ENCODE measurements around the gene IFNGR2.

Gene IFNGR2

GRCh38 chr21:33393348-33393747 is 9.9 kb upstream of the IFNGR2 start:
- no peak overlapping the region for H2AFZ ChIP-seq
- H3K79me2 ChIP-seq, result no peaks in the 10 kb centered on the region
- no peak overlapping the region for H3K4me2 ChIP-seq (ENCODE audit: low read length)
- H3K36me3 ChIP-seq (ENCODE audit: control insufficient read depth, insufficient read depth, low read length), result no peaks in the 10 kb centered on the region
- no peak overlapping the region for H3K27ac ChIP-seq
- H3K9me3 ChIP-seq (ENCODE audit: control insufficient read depth, low read length), result no peaks in the 10 kb centered on the region
- H3K4me1 ChIP-seq, result no peaks in the 10 kb centered on the region
- H3K27me3 ChIP-seq (ENCODE audit: control insufficient read depth, insufficient read depth, low read length), result no peaks in the 10 kb centered on the region
- no peak overlapping the region for H3K9ac ChIP-seq
- TF ChIP-seq CTCF (IDR thresholded peaks at IDR 0.05), result no peak
- H3K4me3 ChIP-seq (ENCODE audit: low read depth, low read length), result no peak overlapping the region

GRCh38 chr21:33394260-33394659 is 9.0 kb upstream of the IFNGR2 start:
- no peaks in the 10 kb centered on the region for H3K27me3 ChIP-seq (ENCODE audit: control insufficient read depth, insufficient read depth, low read length)
- H2AFZ ChIP-seq, result no peak overlapping the region
- H3K4me3 ChIP-seq (ENCODE audit: low read depth, low read length), result no peak overlapping the region
- TF ChIP-seq CTCF (IDR thresholded peaks at IDR 0.05), result no peak
- no peak overlapping the region for H3K9ac ChIP-seq
- no peaks in the 10 kb centered on the region for H3K9me3 ChIP-seq (ENCODE audit: control insufficient read depth, low read length)
- H3K27ac ChIP-seq, result no peak overlapping the region
- no peaks in the 10 kb centered on the region for H3K36me3 ChIP-seq (ENCODE audit: control insufficient read depth, insufficient read depth, low read length)
- no peaks in the 10 kb centered on the region for H3K4me1 ChIP-seq
- no peak overlapping the region for H3K4me2 ChIP-seq (ENCODE audit: low read length)
- no peaks in the 10 kb centered on the region for H3K79me2 ChIP-seq

- Histone ChIP-seq H3K4me3 (ENCODE audit: low read depth, low read length) (no peak overlapping the region), H3K79me2 (no peaks in the 10 kb centered on the region), H3K27ac (no peak overlapping the region), H3K9ac (no peak overlapping the region), H2AFZ (no peak overlapping the region), H3K4me1 (no peaks in the 10 kb centered on the region), H3K27me3 (ENCODE audit: control insufficient read depth, insufficient read depth, low read length) (no peaks in the 10 kb centered on the region), H3K4me2 (ENCODE audit: low read length) (no peak overlapping the region), H3K36me3 (ENCODE audit: control insufficient read depth, insufficient read depth, low read length) (no peaks in the 10 kb centered on the region), H3K9me3 (ENCODE audit: control insufficient read depth, low read length) (no peaks in the 10 kb centered on the region)
- TF ChIP-seq CTCF (IDR thresholded peaks at IDR 0.05), result no peak
These were observed 7.3 kb upstream of the IFNGR2 start for GRCh38 chr21:33395891-33396331.

- Histone ChIP-seq H3K79me2 (no peaks in the 10 kb centered on the region), H3K4me2 (ENCODE audit: low read length) (no peak overlapping the region), H3K4me1 (no peaks in the 10 kb centered on the region), H3K9ac (no peak overlapping the region), H2AFZ (no peak overlapping the region), H3K4me3 (ENCODE audit: low read depth, low read length) (no peak overlapping the region), H3K9me3 (ENCODE audit: control insufficient read depth, low read length) (no peaks in the 10 kb centered on the region), H3K27ac (no peak overlapping the region), H3K27me3 (ENCODE audit: control insufficient read depth, insufficient read depth, low read length) (no peaks in the 10 kb centered on the region), H3K36me3 (ENCODE audit: control insufficient read depth, insufficient read depth, low read length) (no peaks in the 10 kb centered on the region)
- no peak for TF ChIP-seq CTCF (IDR thresholded peaks at IDR 0.05)
These were observed 6.8 kb upstream of the IFNGR2 start for GRCh38 chr21:33396436-33396835.

- H3K4me3 ChIP-seq (ENCODE audit: low read depth, low read length), result no peak overlapping the region
- H3K27me3 ChIP-seq (ENCODE audit: control insufficient read depth, insufficient read depth, low read length), result no peaks in the 10 kb centered on the region
- no peak overlapping the region for H3K9ac ChIP-seq
- TF ChIP-seq CTCF (IDR thresholded peaks at IDR 0.05), result no peak
- no peak overlapping the region for H3K27ac ChIP-seq
- H3K9me3 ChIP-seq (ENCODE audit: control insufficient read depth, low read length), result no peaks in the 10 kb centered on the region
- no peaks in the 10 kb centered on the region for H3K4me1 ChIP-seq
- H3K36me3 ChIP-seq (ENCODE audit: control insufficient read depth, insufficient read depth, low read length), result no peaks in the 10 kb centered on the region
- no peaks in the 10 kb centered on the region for H3K79me2 ChIP-seq
- H2AFZ ChIP-seq, result no peak overlapping the region
- no peak overlapping the region for H3K4me2 ChIP-seq (ENCODE audit: low read length)
These were observed 6.3 kb upstream of the IFNGR2 start for GRCh38 chr21:33396951-33397350.
